Hepatocyte (in vitro differentiated cells): ENCODE results near the gene MEX3A.

Experiments
- EZH2 ChIP-seq: fragments of 200-600 bp; sonication (generic); IDR thresholded peaks from 2 replicates; pipeline ENCODE4 v1.6.1; 2016; ENCODE audit warnings: antibody characterized with exemption, mild to moderate bottlenecking, borderline replicate concordance
- TF ChIP-seq, protein P1 (sequence below): fragments of 200-600 bp; sonication (generic); IDR thresholded peaks from 2 replicates; pipeline ENCODE4 v1.5.1; 2016; ENCODE audit warnings: antibody characterized with exemption, mild to moderate bottlenecking; ENCODE audit not compliant: poor library complexity

DNA sequence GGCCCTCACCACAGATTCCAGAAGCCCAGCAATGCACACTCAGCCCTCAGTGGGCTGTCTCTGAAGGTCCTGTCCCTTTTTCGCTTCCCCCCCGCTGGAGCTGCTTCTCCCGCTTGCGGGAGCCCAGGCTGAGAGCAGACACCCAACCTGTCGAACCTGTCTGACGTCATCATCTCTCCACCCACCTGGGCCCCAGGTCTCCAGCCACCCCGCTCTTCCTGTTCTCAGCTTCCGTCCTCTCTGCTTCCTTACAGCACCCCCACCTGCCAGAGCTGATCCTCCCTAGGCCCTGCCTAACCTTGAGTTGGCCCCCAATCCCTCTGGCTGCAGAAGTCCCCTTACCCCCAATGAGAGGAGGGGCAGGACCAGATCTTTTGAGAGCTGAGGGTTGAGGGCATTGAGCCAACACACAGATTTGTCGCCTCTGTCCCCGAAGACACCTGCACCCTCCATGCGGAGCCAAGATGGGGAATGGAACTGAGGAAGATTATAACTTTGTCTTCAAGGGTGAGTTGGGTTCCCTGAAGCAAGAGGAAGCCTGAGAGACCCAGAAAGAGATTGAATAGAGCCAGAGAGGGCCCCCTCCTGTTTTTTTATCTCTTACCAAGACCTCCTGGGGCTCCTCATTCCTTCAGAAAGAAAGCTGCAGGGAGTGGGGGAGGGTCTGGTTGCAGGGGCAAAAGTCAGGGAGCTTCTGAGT, 21.2 kb downstream of the MEX3A start, which contains the start of gene RAB25:
- TF ChIP-seq, protein P1, sequence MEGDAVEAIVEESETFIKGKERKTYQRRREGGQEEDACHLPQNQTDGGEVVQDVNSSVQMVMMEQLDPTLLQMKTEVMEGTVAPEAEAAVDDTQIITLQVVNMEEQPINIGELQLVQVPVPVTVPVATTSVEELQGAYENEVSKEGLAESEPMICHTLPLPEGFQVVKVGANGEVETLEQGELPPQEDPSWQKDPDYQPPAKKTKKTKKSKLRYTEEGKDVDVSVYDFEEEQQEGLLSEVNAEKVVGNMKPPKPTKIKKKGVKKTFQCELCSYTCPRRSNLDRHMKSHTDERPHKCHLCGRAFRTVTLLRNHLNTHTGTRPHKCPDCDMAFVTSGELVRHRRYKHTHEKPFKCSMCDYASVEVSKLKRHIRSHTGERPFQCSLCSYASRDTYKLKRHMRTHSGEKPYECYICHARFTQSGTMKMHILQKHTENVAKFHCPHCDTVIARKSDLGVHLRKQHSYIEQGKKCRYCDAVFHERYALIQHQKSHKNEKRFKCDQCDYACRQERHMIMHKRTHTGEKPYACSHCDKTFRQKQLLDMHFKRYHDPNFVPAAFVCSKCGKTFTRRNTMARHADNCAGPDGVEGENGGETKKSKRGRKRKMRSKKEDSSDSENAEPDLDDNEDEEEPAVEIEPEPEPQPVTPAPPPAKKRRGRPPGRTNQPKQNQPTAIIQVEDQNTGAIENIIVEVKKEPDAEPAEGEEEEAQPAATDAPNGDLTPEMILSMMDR: no peak
- no peak for TF ChIP-seq EZH2
